C4-2B (cell line): Measurements from ENCODE around the gene PELI2.

ENCODE experiments used
- CTCF ChIP-seq: fragments of 450-650 bp; conservative IDR thresholded peaks from 2 replicates; pipeline ENCODE4 v1.5.1; 2017; ENCODE audit warnings: mild to moderate bottlenecking
- ZFX ChIP-seq: fragments of 450-650 bp; IDR thresholded peaks from 2 replicates; pipeline ENCODE4 v1.6.1; 2017

GRCh38 chr14:56129092-56129491 lies 10.9 kb downstream of the PELI2 start:
- TF ChIP-seq ZFX = no peak
- TF ChIP-seq CTCF = no peak
